HG03139 (cell line): Measurements from ENCODE around the gene SMAD6.

Experiments
- ATAC-seq: cut with Tn5 transposase; IDR thresholded peaks from one replicate; pipeline ENCODE4 v1.9.1; 2021; ENCODE audit not compliant: unreplicated experiment

The SMAD6 gene

GRCh38 chr15:66773129-66773873 is 71.3 kb downstream of the SMAD6 start:
- ATAC-seq: no peak

GRCh38 chr15:66774001-66774814 is 72.2 kb downstream of the SMAD6 start:
- no peak for ATAC-seq

GRCh38 chr15:66775127-66776105 is 73.4 kb downstream of the SMAD6 start:
- ATAC-seq: no peak

- ATAC-seq: no peak
Observed at GRCh38 chr15:66777054-66777453, 75.0 kb downstream of the SMAD6 start.

- ATAC-seq: no peak
Observed at GRCh38 chr15:66777596-66778313, 75.7 kb downstream of the SMAD6 start.

GRCh38 chr15:66778314-66778665 is 76.3 kb downstream of the SMAD6 start:
- ATAC-seq: no peak

GRCh38 chr15:66778716-66779115 is 76.7 kb downstream of the SMAD6 start:
- no peak for ATAC-seq

- ATAC-seq: no peak
Observed at GRCh38 chr15:66779331-66780009, 77.4 kb downstream of the SMAD6 start.

- ATAC-seq: no peak
Observed at GRCh38 chr15:66780172-66780972, 78.3 kb downstream of the SMAD6 start.

- ATAC-seq: no peak
Observed at GRCh38 chr15:66780973-66781718, 79.1 kb downstream of the SMAD6 start.

GRCh38 chr15:66782785-66783184 is 80.7 kb downstream of the SMAD6 start:
- no peak for ATAC-seq

- ATAC-seq: no peak
Observed at GRCh38 chr15:66783314-66783713, 81.3 kb downstream of the SMAD6 start.

- no peak for ATAC-seq
Observed at GRCh38 chr15:66783725-66784124, 81.7 kb downstream of the SMAD6 start.

- ATAC-seq: no peak
Observed at GRCh38 chr15:66784174-66784573, 82.1 kb downstream of the SMAD6 start.

GRCh38 chr15:66785637-66786036 is 83.6 kb downstream of the SMAD6 start:
- ATAC-seq: no peak

GRCh38 chr15:66786222-66786621 is 84.2 kb downstream of the SMAD6 start:
- no peak for ATAC-seq

GRCh38 chr15:66786708-66787488 is 84.9 kb downstream of the SMAD6 start:
- no peak for ATAC-seq

- ATAC-seq: no peak
Observed at GRCh38 chr15:66787489-66787871, 85.4 kb downstream of the SMAD6 start.
